Thoracic aorta (tissue), 2 donors: ENCODE results near the gene PLA2G4E. TPM values are rescaled to one million over a fixed set of nuclear protein-coding genes. Genes with fewer than 3 reads are reported as not detected.
A peak's percentile ranks its signal among the peaks of the same experiment; 100 is the strongest.

ENCODE experiments used
- ATAC-seq: fragments of 150-250 bp; one replicate; pipeline ENCODE4 v1.8.0; 2017; ENCODE audit warnings: low read depth; ENCODE audit not compliant: insufficient number of reproducible peaks, low FRiP score
- DNase-seq: peaks from one replicate; pipeline ENCODE4 v3.0.0-alpha.2; 2020; ENCODE audit warnings: low spot score
- H3K27ac ChIP-seq, 2 donors: fragments of 200-600 bp; sonication (generic); 1 replicate in 1 of 2; 2 replicates in 1 of 2; pipeline ENCODE4 v1.5.1; 2016; ENCODE audit warnings: mild to moderate bottlenecking in 2 of 2, moderate library complexity in 2 of 2
- H3K27me3 ChIP-seq: fragments of 200-600 bp; sonication (generic); replicated peaks from 2 replicates; pipeline ENCODE4 v1.6.0; 2016; ENCODE audit warnings: mild to moderate bottlenecking; ENCODE audit not compliant: insufficient read depth
- H3K36me3 ChIP-seq: fragments of 200-600 bp; sonication (generic); one replicate; pipeline ENCODE4 v1.5.1; 2016
- H3K4me1 ChIP-seq, 2 donors: fragments of 200-600 bp; sonication (generic); 1 replicate in 1 of 2; 2 replicates in 1 of 2; pipeline versions ENCODE4 v1.5.1 to v1.6.0; 2016; ENCODE audit warnings: low read depth in 2 of 2, mild to moderate bottlenecking in 1 of 2; ENCODE audit not compliant: control insufficient read depth in 1 of 2
- H3K4me3 ChIP-seq: fragments of 200-600 bp; sonication (generic); 2 replicates; pipeline ENCODE4 v1.5.1; 2016; ENCODE audit warnings: mild to moderate bottlenecking
- H3K9me3 ChIP-seq: fragments of 200-600 bp; sonication (generic); 2 replicates; pipeline ENCODE4 v1.5.1; 2016
- CTCF ChIP-seq: fragments of 200-600 bp; sonication (generic); IDR thresholded peaks from one replicate; pipeline ENCODE4 v1.5.1; 2019; ENCODE audit warnings: antibody characterized with exemption
- total RNA-seq, 2 donors: library from RNA; depleted of rRNA; stranded (reverse); fragments of >200 nt; gene quantifications; one replicate each; pipeline versions ENCODE4 v1.1.0 to v1.2.3, GENCODE V29; 2016

PLA2G4E gene
- total RNA-seq, 2 donors from 2014 or later, result not detected

- H3K27ac ChIP-seq, result no peak overlapping the region
- no peaks in the 10 kb centered on the region for H3K27me3 ChIP-seq
- no peak for ATAC-seq
- H3K9me3 ChIP-seq, result no peaks in the 10 kb centered on the region
- DNase-seq, result no peak
- H3K4me3 ChIP-seq, result no peak overlapping the region
- H3K4me1 ChIP-seq, result peaks cover 0 to 8% of the 10 kb centered on the region in 2 donors
- no peak for TF ChIP-seq CTCF
- no peaks in the 10 kb centered on the region for H3K36me3 ChIP-seq
These were observed 37.9 kb upstream of the PLA2G4E start for GRCh38 chr15:42058791-42059190.

GRCh38 chr15:42057799-42058646 is 37.2 kb upstream of the PLA2G4E start:
- ATAC-seq, result no peak
- Histone ChIP-seq H3K9me3 (no peaks in the 10 kb centered on the region), H3K27me3 (no peaks in the 10 kb centered on the region), H3K36me3 (no peaks in the 10 kb centered on the region), H3K4me1 (peaks cover 0 to 8% of the 10 kb centered on the region in 2 donors), H3K27ac (no peak overlapping the region), H3K4me3 (no peak overlapping the region)
- no peak for TF ChIP-seq CTCF
- no peak for DNase-seq

- Histone ChIP-seq H3K27me3 (no peaks in the 10 kb centered on the region), H3K27ac (no peak overlapping the region)
- ATAC-seq, result peak; percentile 63
These were observed 36.3 kb upstream of the PLA2G4E start for GRCh38 chr15:42056934-42057798.

GRCh38 chr15:42053914-42054313 is 33.1 kb upstream of the PLA2G4E start:
- no peak for ATAC-seq
- no peak for TF ChIP-seq CTCF

More at GRCh38 chr15:42056934-42057798, 36.3 kb upstream of the PLA2G4E start:
- Histone ChIP-seq H3K36me3 (no peaks in the 10 kb centered on the region), H3K9me3 (no peaks in the 10 kb centered on the region), H3K4me1 (peaks cover 0 to 8% of the 10 kb centered on the region in 2 donors), H3K4me3 (peak overlapping the region; percentile 54)
- peak; percentile 56 for TF ChIP-seq CTCF
- peak; percentile 33 for DNase-seq

GRCh38 chr15:42053010-42053409 is 32.2 kb upstream of the PLA2G4E start:
- ATAC-seq (no peak), DNase-seq (no peak)
- Histone ChIP-seq H3K27ac (no peak overlapping the region), H3K36me3 (no peaks in the 10 kb centered on the region), H3K4me1 (peaks cover 0 to 8% of the 10 kb centered on the region in 2 donors), H3K27me3 (no peaks in the 10 kb centered on the region), H3K9me3 (no peaks in the 10 kb centered on the region), H3K4me3 (no peak overlapping the region)
- TF ChIP-seq CTCF, result no peak

More at GRCh38 chr15:42053914-42054313, 33.1 kb upstream of the PLA2G4E start:
- no peaks in the 10 kb centered on the region for H3K36me3 ChIP-seq
- peaks cover 0 to 8% of the 10 kb centered on the region in 2 donors for H3K4me1 ChIP-seq
- no peak overlapping the region for H3K4me3 ChIP-seq
- no peaks in the 10 kb centered on the region for H3K9me3 ChIP-seq
- H3K27ac ChIP-seq, result no peak overlapping the region
- no peak for DNase-seq
- no peaks in the 10 kb centered on the region for H3K27me3 ChIP-seq
